DOHH2 (cell line): Measurements from ENCODE around the gene STOM.

Experiments
- EZH2phosphoT487 ChIP-seq: fragments of 200-600 bp; sonication (generic); IDR thresholded peaks from 2 replicates; pipeline ENCODE4 v1.6.1; 2017; ENCODE audit warnings: borderline replicate concordance, mild to moderate bottlenecking, antibody characterized with exemption, low read length, moderate library complexity, mixed read lengths
- TF ChIP-seq, protein P1 (sequence below): fragments of 200-600 bp; sonication (generic); IDR thresholded peaks from one replicate; pipeline ENCODE4 v1.5.1; 2014; ENCODE audit warnings: antibody characterized with exemption, mild to moderate bottlenecking, low read depth, low read length; ENCODE audit not compliant: poor library complexity, severe bottlenecking

DNA sequence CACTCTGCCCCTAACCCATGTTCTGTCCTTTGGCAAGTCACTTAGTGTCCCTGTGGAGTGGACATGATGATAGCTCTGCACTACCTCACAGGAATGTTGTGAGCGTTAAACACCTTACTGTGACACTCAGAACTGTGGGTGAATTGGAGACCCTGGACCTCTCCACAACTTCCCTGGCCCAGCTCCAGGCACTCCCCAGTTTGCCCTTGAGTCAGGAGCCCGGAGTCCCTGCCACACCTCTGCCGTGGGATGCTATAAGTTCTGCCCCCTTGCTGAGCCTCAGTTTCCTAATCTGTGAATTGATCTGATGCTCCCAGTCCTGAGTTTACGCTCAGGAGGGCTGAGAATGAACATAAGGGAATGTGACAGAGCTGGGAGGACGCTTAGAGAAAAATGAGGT, 67.7 kb downstream of the STOM start:
- TF ChIP-seq, protein P1, sequence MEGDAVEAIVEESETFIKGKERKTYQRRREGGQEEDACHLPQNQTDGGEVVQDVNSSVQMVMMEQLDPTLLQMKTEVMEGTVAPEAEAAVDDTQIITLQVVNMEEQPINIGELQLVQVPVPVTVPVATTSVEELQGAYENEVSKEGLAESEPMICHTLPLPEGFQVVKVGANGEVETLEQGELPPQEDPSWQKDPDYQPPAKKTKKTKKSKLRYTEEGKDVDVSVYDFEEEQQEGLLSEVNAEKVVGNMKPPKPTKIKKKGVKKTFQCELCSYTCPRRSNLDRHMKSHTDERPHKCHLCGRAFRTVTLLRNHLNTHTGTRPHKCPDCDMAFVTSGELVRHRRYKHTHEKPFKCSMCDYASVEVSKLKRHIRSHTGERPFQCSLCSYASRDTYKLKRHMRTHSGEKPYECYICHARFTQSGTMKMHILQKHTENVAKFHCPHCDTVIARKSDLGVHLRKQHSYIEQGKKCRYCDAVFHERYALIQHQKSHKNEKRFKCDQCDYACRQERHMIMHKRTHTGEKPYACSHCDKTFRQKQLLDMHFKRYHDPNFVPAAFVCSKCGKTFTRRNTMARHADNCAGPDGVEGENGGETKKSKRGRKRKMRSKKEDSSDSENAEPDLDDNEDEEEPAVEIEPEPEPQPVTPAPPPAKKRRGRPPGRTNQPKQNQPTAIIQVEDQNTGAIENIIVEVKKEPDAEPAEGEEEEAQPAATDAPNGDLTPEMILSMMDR = no peak
- TF ChIP-seq EZH2phosphoT487 = no peak
